NCI-H187 (cell line): ENCODE data around the gene SPTY2D1.
"Not testable (repeated sequence)": the region's sequence is repeated elsewhere in the genome, so short reads cannot be mapped to it uniquely, and the experiment has no call there.

Source experiments
- DNase-seq, 2 experiments: peaks; one replicate each; lab custom pipeline; 2025; lab: John Stamatoyannopoulos, UW

The SPTY2D1 gene

GRCh38 chr11:18618342-18619025 lies 15.7 kb downstream of the SPTY2D1 start:
- DNase-seq: no peak

DNA sequence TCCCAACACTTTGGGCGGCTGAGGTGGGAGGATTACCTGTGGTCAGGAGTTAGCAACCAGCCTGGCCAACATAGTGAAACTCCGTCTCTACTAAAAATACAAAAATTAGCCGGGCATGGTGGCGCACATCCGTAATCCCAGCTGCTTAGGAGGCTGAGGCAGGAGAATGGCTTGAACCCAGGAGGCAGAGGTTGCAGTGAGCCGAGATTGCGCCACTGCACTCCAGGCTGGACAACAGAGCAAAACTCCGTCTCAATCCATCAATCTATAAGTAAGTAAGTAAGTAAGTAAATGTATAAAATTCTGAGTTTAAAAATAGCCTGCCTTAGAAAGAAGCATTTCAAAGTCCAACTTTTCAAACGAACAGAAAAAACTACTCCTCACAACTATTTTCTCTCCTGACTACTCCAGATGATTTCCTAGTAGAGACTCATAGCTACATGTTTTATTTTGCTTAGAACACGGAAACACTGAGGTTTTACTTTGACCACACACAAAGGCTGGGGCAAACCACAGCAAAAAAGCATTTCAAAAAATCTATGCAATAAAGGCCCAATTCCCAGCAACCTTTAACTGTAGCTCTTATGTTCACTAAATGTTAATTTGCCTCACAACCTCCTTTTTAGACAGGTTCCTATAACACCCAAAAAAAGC lies 16.3 kb downstream of the SPTY2D1 start:
- DNase-seq: no peak

DNA sequence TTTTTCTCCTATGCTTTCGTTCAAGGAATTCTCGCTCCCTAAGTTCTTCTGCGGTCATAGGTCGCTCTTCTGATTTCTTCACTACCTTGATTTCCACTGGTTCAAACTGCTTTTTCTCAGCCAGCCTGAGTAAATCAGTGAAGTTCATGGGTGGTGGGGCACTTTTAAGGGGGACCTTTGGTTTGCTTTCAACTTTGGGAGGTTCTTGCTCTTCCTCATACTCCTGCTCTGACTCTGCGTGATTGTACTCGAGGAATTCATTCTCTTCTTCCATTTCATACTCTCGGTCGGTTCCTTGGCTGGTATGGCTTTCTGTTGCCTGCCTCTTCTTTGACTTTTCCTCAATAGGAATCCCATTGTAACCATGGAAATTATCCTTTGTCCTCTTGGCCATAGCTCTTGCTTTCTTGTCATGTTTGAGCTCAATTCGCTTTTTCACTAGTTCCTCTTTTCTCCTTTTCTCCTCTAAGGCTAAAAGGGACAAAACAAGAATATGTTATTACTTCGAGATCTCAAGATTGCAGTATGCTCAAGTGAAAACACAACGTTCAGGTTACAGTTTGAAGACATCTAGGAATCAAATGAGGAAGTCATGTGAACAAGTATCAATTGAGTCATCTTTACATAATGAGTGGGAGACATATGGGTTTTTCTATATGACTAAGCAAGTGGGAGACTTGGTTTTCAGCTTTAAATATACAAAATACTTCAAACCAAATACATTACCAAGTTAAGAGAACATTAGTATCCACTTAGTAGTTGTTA lies 18.3 kb downstream of the SPTY2D1 start:
- DNase-seq: no peak

DNA sequence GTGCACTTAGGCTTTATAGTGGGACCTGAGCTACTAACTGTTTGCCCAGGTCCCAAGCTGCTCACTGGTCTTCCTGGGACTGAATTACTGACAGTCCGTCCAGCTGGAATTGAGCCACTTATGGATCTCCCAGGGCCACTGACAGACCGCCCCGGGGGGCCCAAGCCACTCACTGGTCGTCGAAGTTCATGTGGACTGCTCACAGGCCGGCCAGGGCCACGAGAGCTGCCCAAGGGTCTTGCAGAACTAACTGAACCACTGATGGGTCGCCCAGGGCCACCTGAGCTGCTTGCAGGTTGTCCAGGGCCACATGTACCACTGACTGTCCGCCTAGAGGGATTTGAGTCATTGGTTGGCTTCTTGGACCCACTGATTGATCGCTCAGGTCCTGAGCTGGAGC lies 19.5 kb downstream of the SPTY2D1 start:
- no peak for DNase-seq

DNA sequence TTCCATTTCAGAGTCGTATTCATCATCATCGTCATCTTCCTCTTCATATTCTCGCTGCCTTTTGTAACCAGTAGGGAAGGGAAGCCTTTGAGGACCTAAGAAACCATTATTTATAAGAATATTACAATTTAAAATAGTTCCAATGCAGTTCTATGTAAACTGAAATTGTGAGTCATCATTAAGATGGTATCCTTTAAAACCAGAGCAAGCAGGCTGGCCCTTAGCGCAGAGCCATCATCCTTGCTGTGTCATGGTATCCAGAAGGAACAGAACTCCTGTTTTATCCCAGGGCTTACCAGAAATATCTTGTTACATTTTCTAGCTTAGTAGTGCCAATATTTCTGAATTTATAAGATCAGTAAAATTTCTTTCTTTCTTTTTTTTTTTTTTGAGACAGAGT lies 21.7 kb downstream of the SPTY2D1 start:
- DNase-seq: no peak

GRCh38 chr11:18611196-18611595 lies 22.9 kb downstream of the SPTY2D1 start:
- no peak for DNase-seq

DNA sequence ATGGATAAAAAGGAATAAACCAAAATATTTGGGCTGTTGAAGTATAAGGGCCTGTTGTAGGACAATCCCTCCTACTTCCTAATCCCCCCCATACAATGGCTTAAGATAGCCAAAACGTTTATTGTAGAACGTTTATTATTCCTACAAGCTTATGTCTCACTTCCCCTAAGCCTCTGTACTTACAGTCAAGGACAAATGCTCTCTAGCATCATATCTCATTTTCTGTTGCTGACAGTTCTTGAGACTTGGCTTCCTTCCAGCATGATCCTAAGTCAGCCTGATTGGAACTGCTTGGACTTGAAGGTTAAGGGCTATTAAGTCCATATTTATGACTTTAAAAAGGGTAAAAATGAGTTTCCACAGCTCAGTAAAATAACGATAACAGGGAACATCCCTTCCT lies 25.8 kb downstream of the SPTY2D1 start:
- peak in 1 of 2 experiments; percentile 37 for DNase-seq

DNA sequence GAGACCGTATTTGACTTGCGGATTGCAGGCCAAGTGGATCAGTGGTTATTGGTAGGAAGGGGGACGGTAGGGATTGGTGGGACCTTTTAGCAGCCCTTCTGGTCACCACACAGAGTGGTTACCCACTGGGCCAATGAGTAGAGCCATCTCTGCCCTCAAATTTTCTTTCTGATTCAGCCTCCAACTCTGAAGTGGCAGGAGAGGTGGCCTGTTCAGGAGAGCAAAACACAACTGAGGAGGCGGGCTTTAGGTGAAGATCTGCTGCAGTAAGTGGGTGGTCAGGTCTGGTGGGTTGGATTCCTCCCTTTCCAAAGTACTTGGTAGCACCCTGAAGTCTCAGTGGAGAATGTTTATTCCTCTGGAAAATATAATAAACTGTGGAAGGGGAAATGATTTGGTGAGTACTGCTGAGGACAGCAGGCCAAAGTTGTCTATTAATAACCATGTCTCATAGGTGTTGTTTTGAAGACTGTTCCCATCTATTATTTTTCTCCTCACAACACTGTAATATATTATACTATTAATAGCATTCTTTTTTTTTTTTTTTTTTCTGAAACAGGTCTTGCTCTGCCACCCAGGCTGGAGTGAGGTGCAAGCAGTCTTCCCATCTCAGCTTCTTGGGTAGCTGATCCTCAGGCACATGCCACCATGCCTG lies 33.1 kb downstream of the SPTY2D1 start:
- DNase-seq: no peak

- no peak for DNase-seq
Measured at GRCh38 chr11:18599739-18600230, 34.4 kb downstream of the SPTY2D1 start, which contains the start of gene MISFA. MISFA (plus strand) TSS chr11:18599789; CDS start chr11:18599929, 140 bp downstream.

DNA sequence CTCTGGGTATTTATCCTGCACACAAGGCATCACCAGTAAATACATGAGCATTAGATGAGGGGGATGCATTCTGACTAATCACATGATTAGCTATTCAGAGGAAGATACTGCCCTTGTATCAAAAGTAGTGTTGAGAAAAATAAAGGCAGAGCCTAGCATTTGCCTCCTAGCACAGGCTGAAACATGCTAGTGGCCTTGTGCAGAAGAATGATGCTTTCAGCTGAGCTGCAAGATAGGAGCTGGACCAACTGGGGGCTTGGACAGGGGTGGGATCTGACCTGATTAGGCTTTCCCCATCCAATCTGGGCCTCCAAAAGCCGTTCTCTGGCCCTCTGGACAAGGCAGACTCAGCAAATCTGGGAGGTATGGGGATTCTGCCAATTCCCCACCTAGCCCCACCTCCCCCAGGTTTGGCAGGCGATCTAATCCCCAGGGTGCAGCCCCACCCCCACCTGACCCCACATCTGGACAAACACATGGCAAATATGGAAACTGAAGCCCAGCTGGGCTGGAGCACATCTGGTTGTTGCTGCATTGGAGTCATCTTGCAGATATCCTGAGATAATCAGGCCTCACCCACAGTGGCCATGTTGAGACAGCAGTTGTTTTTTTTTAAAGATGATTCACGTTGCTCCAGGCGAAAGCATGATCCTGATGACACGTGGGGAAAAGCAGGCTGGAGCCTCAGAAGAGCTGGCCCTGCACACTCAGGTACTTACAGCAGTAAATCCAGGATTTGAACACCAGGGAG lies 39.0 kb downstream of the SPTY2D1 start:
- DNase-seq: no peak

- not testable (repeated sequence) for DNase-seq
Measured at GRCh38 chr11:18594088-18594487, 40.1 kb downstream of the SPTY2D1 start.

- no peak for DNase-seq
Measured at GRCh38 chr11:18590571-18590970, 43.6 kb downstream of the SPTY2D1 start.

DNA sequence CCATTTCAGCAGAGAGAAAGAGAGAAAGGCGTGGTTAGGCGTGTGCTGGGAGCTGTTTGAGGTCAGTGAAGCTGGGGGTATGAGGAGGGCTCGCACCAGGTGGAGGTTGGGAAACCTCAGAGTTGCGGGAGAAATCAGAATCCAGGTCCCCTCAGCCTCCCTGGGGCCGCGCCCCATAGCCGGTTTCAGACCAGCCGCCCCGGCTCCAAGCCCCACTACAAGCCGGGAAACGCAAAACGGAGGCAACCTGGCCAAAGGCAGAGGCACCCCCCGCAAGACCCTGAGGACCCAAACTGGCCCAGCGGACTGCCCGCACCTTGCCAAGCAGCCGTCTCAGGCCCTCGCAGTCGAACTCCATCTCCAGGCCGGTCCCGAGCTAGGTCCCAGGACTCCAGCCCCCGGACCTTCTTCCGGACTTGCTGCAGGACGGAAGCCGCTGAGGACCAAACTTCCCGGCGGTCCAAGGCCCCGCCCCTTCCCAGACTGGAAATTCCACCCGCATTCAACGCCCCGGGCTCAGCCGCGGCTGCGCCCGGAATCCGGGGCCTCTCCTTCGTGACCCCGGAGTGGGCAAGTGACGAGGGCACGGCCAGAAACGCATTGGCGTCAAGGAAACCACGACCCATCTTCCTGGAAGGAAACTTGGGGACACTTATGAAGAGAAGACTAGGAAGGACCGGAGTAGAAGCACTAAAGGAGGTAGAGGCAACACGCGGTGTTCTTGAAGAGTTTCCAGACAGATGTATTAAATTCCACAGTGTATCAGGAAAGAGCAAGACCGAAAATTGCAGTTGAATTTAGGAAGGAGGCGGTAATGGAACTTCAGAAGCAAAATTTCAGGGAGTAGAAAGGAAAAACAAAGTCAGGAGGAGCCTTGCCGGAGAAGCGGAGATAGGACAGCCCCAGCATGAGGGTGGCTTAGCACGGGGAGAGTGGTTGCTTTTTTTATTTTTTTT lies 45.6 kb downstream of the SPTY2D1 start, which contains the start of gene UEVLD:
UEVLD (minus strand) TSS at position 438 of the 956 bp plus-strand sequence; CDS start at position 358, 80 bp downstream.
- peak; percentile 51 to 53 for DNase-seq

DNA sequence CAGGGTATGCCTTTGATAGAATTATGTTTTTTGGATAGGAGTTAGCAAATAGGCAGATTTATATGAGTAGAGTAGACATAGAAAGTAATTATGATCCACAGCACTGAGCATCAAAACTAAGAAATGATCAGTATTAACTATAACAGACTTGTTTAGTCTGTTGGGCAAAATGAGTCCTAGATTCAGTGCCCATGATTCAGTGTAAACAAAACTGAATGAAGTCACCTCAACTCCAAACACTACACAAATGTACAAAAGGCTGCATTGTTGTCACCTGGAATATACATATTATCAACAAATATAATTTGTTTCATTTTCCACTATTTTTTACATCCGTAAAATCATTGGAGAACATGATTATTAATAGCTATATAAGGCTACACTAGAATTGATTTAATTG lies 52.3 kb downstream of the SPTY2D1 start:
- no peak for DNase-seq

DNA sequence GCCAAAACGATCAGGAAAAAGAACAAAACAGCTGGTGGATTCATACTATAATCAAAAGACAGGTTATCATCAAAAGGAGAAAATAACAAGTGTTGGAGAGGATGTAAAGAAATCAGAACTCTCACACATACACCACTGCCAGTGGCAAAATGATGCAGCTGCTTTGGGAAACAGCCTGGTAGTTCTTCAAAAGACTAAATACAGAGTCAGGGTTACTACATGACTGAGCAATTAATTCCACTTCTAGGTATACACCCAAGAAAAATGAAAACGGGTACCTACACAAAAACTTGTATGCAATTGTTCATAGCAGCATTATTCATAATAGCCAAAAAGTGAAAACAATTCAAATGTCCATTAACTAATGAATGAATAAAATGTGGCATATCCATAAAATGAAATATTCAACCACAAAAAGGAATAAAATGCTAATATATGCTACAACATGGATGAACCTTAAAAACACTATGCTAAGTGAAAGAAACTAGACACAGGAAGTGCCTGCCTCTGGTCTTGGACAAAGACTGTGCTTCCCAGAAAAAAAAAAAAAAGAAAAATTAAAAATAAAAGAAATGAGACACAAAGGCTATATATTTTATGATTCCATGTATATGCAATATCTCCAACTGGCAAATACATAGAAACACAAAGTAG lies 53.9 kb downstream of the SPTY2D1 start:
- no peak for DNase-seq

DNA sequence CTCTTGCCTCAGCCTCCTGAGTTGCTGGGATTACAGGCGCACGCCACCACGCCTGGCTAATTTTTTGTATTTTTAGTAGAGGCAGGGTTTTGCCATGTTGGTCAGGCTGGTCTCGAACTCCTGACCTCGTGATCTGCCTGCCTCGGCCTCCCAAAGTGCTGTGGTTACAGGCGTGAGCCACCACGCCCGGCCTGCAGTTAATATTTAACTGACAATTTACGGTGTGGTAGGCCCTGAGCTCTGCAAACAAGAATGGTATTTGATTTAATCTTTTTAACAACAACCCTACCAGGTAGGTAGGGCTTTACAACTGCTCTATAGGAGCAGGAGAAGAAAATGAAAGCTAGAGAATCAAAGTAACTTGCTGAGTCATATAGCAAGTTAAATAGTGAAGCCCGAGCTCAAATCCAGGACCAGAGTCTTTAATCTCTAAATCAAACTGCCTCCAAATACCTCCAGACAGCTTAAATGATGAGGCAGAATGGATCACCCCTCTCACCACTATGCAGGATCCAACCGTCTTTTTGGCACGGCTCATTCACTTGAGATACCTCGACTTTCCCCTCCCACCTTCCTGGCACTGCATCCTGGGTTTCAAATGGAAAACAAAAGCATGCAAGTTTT lies 55.1 kb downstream of the SPTY2D1 start:
- DNase-seq: no peak

GRCh38 chr11:18575361-18575760 lies 58.8 kb downstream of the SPTY2D1 start:
- no peak for DNase-seq

- no peak for DNase-seq
Measured at GRCh38 chr11:18567081-18567480, 67.1 kb downstream of the SPTY2D1 start.

DNA sequence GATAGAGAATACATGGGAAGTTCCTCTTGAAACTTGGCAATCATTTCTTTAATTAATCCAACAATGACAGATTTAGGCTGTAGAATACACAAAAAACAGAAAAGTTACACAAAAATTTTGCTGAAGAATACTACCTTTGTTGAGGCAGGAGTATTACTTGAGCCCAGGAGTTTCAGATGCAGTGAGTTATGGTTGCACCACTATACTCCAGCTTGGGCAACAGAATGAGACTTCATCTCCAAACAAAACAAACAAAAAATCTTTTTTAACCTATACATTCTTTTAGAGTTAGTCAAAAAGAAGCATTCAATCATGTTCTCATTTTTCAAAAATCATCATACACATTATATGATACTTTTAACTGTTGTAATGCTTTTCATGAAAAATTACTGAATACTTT lies 67.7 kb downstream of the SPTY2D1 start:
- no peak for DNase-seq
